GM23338 (cell line): ENCODE results near the gene GNRH2. TPM values are rescaled to one million over a fixed set of nuclear protein-coding genes. Genes with fewer than 3 reads are reported as not detected.

Experiments used
- ATAC-seq: fragments of 200-7000 bp; cut with Tn5 transposase; 3 replicates; pipeline ENCODE4 v1.9.1; 2020
- DNase-seq: peaks from one replicate; pipeline ENCODE4 v3.0.0-alpha.2; 2015; ENCODE audit warnings: low spot score
- H2AFZ ChIP-seq: fragments of 200-600 bp; sonication (generic); 2 replicates; pipeline ENCODE4 v1.8.0; 2016; ENCODE audit warnings: antibody characterized with exemption, mild to moderate bottlenecking, moderate library complexity
- H3F3A ChIP-seq: fragments of 200-600 bp; sonication (generic); replicated peaks from 2 replicates; pipeline ENCODE4 v1.8.0; 2017; ENCODE audit warnings: antibody characterized with exemption, mixed run types, low read depth
- H3K27ac ChIP-seq: fragments of 200-600 bp; sonication (generic); 2 replicates; pipeline ENCODE4 v1.6.1; 2016; ENCODE audit warnings: low read depth
- H3K27me3 ChIP-seq: fragments of 200-600 bp; sonication (generic); 2 replicates; pipeline ENCODE4 v1.8.0; 2016; ENCODE audit warnings: mild to moderate bottlenecking, mixed run types, moderate library complexity; ENCODE audit not compliant: insufficient read depth
- H3K36me3 ChIP-seq: fragments of 200-600 bp; sonication (generic); 2 replicates; pipeline ENCODE4 v1.8.0; 2016; ENCODE audit warnings: mild to moderate bottlenecking; ENCODE audit not compliant: insufficient read depth
- H3K4me1 ChIP-seq: fragments of 200-600 bp; sonication (generic); 2 replicates; pipeline ENCODE4 v1.8.0; 2016; ENCODE audit warnings: mild to moderate bottlenecking, moderate library complexity; ENCODE audit not compliant: insufficient read depth
- H3K4me2 ChIP-seq: fragments of 200-600 bp; sonication (generic); 2 replicates; pipeline ENCODE4 v1.7.1; 2017; ENCODE audit warnings: mixed run types
- H3K4me3 ChIP-seq: fragments of 200-600 bp; sonication (generic); 2 replicates; pipeline ENCODE4 v1.6.1; 2016; ENCODE audit warnings: mixed run types
- H3K79me2 ChIP-seq: fragments of 200-600 bp; sonication (generic); replicated peaks from 2 replicates; pipeline ENCODE4 v1.8.0; 2017; ENCODE audit warnings: mild to moderate bottlenecking; ENCODE audit not compliant: insufficient read depth
- H3K9me2 ChIP-seq: fragments of 200-600 bp; sonication (generic); 2 replicates; pipeline ENCODE4 v1.8.0; 2017; ENCODE audit not compliant: insufficient read depth
- H4K20me1 ChIP-seq: fragments of 200-600 bp; sonication (generic); replicated peaks from 2 replicates; pipeline ENCODE4 v1.8.0; 2017; ENCODE audit warnings: mild to moderate bottlenecking; ENCODE audit not compliant: insufficient read depth
- H3K27ac Mint-ChIP-seq: 2 replicates; pipeline ENCODE4 v1.8.0; 2020; ENCODE audit warnings: inconsistent platforms, mild to moderate bottlenecking, moderate library complexity, mixed read lengths
- H3K27me3 Mint-ChIP-seq: 3 replicates; pipeline ENCODE4 v1.8.0; 2022; ENCODE audit warnings: low read depth, mild to moderate bottlenecking, moderate library complexity, mixed read lengths, inconsistent platforms; ENCODE audit not compliant: insufficient read depth, poor library complexity
- H3K36me3 Mint-ChIP-seq: 3 replicates; pipeline ENCODE4 v1.8.0; 2021; ENCODE audit warnings: low read depth, mild to moderate bottlenecking, inconsistent platforms, moderate library complexity, mixed read lengths
- H3K4me1 Mint-ChIP-seq: 3 replicates; pipeline ENCODE4 v1.8.0; 2020; ENCODE audit warnings: mild to moderate bottlenecking, inconsistent platforms, mixed read lengths
- H3K4me3 Mint-ChIP-seq: 3 replicates; pipeline ENCODE4 v1.8.0; 2021; ENCODE audit warnings: moderate library complexity, mild to moderate bottlenecking, inconsistent platforms, mixed read lengths
- H3K9me3 Mint-ChIP-seq: 3 replicates; pipeline ENCODE4 v1.8.0; 2020; ENCODE audit warnings: moderate library complexity, mild to moderate bottlenecking, inconsistent platforms, mixed read lengths
- EZH2 ChIP-seq: fragments of 200-600 bp; sonication (generic); IDR thresholded peaks from one replicate; pipeline ENCODE4 v1.8.0; 2017; ENCODE audit warnings: antibody characterized with exemption, mild to moderate bottlenecking, low read depth; ENCODE audit not compliant: unreplicated experiment
- EZH2phosphoT487 ChIP-seq: fragments of 200-600 bp; sonication (generic); IDR thresholded peaks from one replicate; pipeline ENCODE4 v1.8.1; 2018; ENCODE audit warnings: antibody characterized with exemption; ENCODE audit not compliant: unreplicated experiment
- NANOG ChIP-seq: IDR thresholded peaks from 2 replicates; pipeline ENCODE4 v1.6.1; 2016; ENCODE audit warnings: antibody characterized with exemption, borderline replicate concordance
- POLR2AphosphoS5 ChIP-seq: IDR thresholded peaks from 2 replicates; pipeline ENCODE4 v1.6.1; 2016; ENCODE audit warnings: antibody characterized with exemption, low read depth
- STAT1 ChIP-seq: IDR thresholded peaks from one replicate; pipeline ENCODE4 v1.6.1; 2016; ENCODE audit warnings: antibody characterized with exemption; ENCODE audit not compliant: unreplicated experiment
- ZNF114 ChIP-seq: fragments of 250-450 bp; sonication (Bioruptor Pico); IDR thresholded peaks from 2 replicates; pipeline ENCODE4 v1.5.0; 2020; ENCODE audit warnings: mild to moderate bottlenecking, moderate library complexity
- polyA plus RNA-seq: library from polyadenylated mRNA; unstranded; fragments of >200 nt; fragmentation: Nextera tagmentation; extraction: Ambion mirVana; gene quantifications from 2 replicates; pipeline ENCODE4 v1.2.1, GENCODE V29; 2016
- total RNA-seq: library from RNA; depleted of rRNA; stranded (reverse); fragments of >200 nt; shearing (Covaris generic); gene quantifications from 2 replicates; pipeline ENCODE4 v1.2.3, GENCODE V29; 2014
- TF ChIP-seq, protein P1 (sequence below): fragments of 250-450 bp; sonication (Bioruptor Pico); IDR thresholded peaks from 2 replicates; pipeline ENCODE4 v1.5.0; 2020; ENCODE audit warnings: mild to moderate bottlenecking, moderate library complexity
- TF ChIP-seq, protein P2 (sequence below), 2 experiments: fragments of 200-600 bp in 1 of 2; sonication (generic) in 1 of 2; conservative IDR thresholded peaks; 2 replicates each; pipeline versions ENCODE4 v1.5.1 to v1.6.1; 2016 to 2017; ENCODE audit warnings: antibody characterized with exemption in 2 of 2, low read depth in 2 of 2, mild to moderate bottlenecking in 2 of 2, moderate library complexity in 1 of 2

GNRH2 gene
- total and polyA plus RNA-seq, 2 experiments from 2014 or later = not detected

DNA sequence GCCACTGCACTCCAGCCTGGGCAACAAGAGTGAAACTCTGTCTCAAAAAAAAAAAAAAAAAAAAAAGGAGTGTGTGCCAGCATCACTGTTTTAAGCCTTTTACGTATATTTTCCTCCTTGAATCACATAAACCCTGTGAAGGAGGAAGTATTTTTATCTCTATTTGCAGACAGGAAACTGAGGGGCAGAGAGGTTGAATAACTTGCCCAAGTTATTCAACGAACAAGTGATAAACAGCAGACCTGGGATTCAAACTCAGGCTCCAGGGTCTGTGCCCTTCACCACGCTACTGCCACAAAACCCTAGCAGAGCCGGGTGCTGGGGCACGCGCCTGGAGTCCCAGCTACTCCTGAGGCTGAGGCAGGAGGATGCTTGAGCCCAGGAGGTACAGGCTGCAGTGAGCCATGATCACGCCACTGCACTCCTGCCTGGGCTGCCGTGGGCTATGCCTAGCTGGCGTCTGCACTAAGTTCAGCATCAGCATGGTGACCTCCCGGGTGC lies 50.5 kb downstream of the GNRH2 start:
- no peak overlapping the region for H3K27ac ChIP-seq
- Mint-ChIP-seq H3K4me1 (no peaks in the 10 kb centered on the region), H3K27me3 (peaks cover 11% of the 10 kb centered on the region), H3K9me3 (no peaks in the 10 kb centered on the region), H3K4me3 (no peak overlapping the region), H3K27ac (no peak overlapping the region), H3K36me3 (no peaks in the 10 kb centered on the region)
- no peaks in the 10 kb centered on the region for H3F3A ChIP-seq
- DNase-seq (no peak), ATAC-seq (no peak)
- no peak overlapping the region for H3K4me3 ChIP-seq
- no peaks in the 10 kb centered on the region for H3K9me2 ChIP-seq
- TF ChIP-seq ZNF114 (CRISPR knock-in tag) = no peak
- TF ChIP-seq, protein P1, sequence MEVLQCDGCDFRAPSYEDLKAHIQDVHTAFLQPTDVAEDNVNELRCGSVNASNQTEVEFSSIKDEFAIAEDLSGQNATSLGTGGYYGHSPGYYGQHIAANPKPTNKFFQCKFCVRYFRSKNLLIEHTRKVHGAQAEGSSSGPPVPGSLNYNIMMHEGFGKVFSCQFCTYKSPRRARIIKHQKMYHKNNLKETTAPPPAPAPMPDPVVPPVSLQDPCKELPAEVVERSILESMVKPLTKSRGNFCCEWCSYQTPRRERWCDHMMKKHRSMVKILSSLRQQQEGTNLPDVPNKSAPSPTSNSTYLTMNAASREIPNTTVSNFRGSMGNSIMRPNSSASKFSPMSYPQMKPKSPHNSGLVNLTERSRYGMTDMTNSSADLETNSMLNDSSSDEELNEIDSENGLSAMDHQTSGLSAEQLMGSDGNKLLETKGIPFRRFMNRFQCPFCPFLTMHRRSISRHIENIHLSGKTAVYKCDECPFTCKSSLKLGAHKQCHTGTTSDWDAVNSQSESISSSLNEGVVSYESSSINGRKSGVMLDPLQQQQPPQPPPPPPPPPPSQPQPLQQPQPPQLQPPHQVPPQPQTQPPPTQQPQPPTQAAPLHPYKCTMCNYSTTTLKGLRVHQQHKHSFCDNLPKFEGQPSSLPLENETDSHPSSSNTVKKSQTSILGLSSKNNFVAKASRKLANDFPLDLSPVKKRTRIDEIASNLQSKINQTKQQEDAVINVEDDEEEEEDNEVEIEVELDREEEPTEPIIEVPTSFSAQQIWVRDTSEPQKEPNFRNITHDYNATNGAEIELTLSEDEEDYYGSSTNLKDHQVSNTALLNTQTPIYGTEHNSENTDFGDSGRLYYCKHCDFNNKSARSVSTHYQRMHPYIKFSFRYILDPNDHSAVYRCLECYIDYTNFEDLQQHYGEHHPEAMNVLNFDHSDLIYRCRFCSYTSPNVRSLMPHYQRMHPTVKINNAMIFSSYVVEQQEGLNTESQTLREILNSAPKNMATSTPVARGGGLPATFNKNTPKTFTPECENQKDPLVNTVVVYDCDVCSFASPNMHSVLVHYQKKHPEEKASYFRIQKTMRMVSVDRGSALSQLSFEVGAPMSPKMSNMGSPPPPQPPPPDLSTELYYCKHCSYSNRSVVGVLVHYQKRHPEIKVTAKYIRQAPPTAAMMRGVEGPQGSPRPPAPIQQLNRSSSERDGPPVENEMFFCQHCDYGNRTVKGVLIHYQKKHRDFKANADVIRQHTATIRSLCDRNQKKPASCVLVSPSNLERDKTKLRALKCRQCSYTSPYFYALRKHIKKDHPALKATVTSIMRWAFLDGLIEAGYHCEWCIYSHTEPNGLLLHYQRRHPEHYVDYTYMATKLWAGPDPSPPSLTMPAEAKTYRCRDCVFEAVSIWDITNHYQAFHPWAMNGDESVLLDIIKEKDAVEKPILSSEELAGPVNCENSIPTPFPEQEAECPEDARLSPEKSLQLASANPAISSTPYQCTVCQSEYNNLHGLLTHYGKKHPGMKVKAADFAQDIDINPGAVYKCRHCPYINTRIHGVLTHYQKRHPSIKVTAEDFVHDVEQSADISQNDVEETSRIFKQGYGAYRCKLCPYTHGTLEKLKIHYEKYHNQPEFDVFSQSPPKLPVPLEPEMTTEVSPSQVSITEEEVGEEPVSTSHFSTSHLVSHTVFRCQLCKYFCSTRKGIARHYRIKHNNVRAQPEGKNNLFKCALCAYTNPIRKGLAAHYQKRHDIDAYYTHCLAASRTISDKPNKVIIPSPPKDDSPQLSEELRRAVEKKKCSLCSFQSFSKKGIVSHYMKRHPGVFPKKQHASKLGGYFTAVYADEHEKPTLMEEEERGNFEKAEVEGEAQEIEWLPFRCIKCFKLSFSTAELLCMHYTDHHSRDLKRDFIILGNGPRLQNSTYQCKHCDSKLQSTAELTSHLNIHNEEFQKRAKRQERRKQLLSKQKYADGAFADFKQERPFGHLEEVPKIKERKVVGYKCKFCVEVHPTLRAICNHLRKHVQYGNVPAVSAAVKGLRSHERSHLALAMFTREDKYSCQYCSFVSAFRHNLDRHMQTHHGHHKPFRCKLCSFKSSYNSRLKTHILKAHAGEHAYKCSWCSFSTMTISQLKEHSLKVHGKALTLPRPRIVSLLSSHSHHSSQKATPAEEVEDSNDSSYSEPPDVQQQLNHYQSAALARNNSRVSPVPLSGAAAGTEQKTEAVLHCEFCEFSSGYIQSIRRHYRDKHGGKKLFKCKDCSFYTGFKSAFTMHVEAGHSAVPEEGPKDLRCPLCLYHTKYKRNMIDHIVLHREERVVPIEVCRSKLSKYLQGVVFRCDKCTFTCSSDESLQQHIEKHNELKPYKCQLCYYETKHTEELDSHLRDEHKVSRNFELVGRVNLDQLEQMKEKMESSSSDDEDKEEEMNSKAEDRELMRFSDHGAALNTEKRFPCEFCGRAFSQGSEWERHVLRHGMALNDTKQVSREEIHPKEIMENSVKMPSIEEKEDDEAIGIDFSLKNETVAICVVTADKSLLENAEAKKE (CRISPR knock-in tag) = no peak
- TF ChIP-seq NANOG = no peak
- no peak for TF ChIP-seq EZH2phosphoT487
- no peak for TF ChIP-seq STAT1
- TF ChIP-seq, protein P2, sequence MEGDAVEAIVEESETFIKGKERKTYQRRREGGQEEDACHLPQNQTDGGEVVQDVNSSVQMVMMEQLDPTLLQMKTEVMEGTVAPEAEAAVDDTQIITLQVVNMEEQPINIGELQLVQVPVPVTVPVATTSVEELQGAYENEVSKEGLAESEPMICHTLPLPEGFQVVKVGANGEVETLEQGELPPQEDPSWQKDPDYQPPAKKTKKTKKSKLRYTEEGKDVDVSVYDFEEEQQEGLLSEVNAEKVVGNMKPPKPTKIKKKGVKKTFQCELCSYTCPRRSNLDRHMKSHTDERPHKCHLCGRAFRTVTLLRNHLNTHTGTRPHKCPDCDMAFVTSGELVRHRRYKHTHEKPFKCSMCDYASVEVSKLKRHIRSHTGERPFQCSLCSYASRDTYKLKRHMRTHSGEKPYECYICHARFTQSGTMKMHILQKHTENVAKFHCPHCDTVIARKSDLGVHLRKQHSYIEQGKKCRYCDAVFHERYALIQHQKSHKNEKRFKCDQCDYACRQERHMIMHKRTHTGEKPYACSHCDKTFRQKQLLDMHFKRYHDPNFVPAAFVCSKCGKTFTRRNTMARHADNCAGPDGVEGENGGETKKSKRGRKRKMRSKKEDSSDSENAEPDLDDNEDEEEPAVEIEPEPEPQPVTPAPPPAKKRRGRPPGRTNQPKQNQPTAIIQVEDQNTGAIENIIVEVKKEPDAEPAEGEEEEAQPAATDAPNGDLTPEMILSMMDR (conservative IDR thresholded peaks at IDR 0.05; ENCODE audit: low read depth in 2 of 2) = no peak
- no peak for TF ChIP-seq EZH2
- TF ChIP-seq POLR2AphosphoS5 = no peak
- H2AFZ ChIP-seq = no peak overlapping the region; the same call in 1 of the 2 replicates
- no peaks in the 10 kb centered on the region for H3K79me2 ChIP-seq
- H3K4me2 ChIP-seq = no peak overlapping the region
- peaks cover 35% of the 10 kb centered on the region for H3K27me3 ChIP-seq
- no peaks in the 10 kb centered on the region; the same call in 1 of the 2 replicates for H3K36me3 ChIP-seq
- H3K4me1 ChIP-seq = no peaks in the 10 kb centered on the region
- no peaks in the 10 kb centered on the region for H4K20me1 ChIP-seq
